Measurements from ENCODE around the gene LHX3.

LHX3 gene

GRCh38 chr9:136174779-136175615 lies 29.9 kb downstream of the LHX3 start:
- DNase-seq: no peak

GRCh38 chr9:136173648-136174290 lies 31.2 kb downstream of the LHX3 start:
- DNase-seq: no peak

- DNase-seq: no peak
Measured at GRCh38 chr9:136172412-136173079, 32.4 kb downstream of the LHX3 start.

GRCh38 chr9:136171801-136172411 lies 33.0 kb downstream of the LHX3 start:
- DNase-seq: no peak

GRCh38 chr9:136171009-136171800 lies 33.7 kb downstream of the LHX3 start:
- DNase-seq: no peak

GRCh38 chr9:136170006-136170901 lies 34.7 kb downstream of the LHX3 start:
- peak; percentile 14 to 48 for DNase-seq

- no peak for DNase-seq
Measured at GRCh38 chr9:136169495-136169894, 35.4 kb downstream of the LHX3 start.

GRCh38 chr9:136163248-136163850 lies 41.6 kb downstream of the LHX3 start:
- no peak for DNase-seq

GRCh38 chr9:136160995-136161610 lies 43.8 kb downstream of the LHX3 start:
- DNase-seq: no peak

- DNase-seq: no peak
Measured at GRCh38 chr9:136160381-136160841, 44.5 kb downstream of the LHX3 start.

- no peak for DNase-seq
Measured at GRCh38 chr9:136159851-136160250, 45.1 kb downstream of the LHX3 start.

GRCh38 chr9:136157477-136158265 lies 47.3 kb downstream of the LHX3 start:
- no peak for DNase-seq

GRCh38 chr9:136156209-136157120 lies 48.5 kb downstream of the LHX3 start:
- DNase-seq: no peak

- no peak for DNase-seq
Measured at GRCh38 chr9:136155576-136155975, 49.4 kb downstream of the LHX3 start.

GRCh38 chr9:136154943-136155342 lies 50.0 kb downstream of the LHX3 start:
- no peak for DNase-seq

- no peak for DNase-seq
Measured at GRCh38 chr9:136153381-136154065, 51.4 kb downstream of the LHX3 start.

GRCh38 chr9:136152931-136153330 lies 52.0 kb downstream of the LHX3 start:
- no peak for DNase-seq

GRCh38 chr9:136152543-136152866 lies 52.4 kb downstream of the LHX3 start:
- no peak for DNase-seq
